Central memory CD8-positive, alpha-beta T cell (primary cell): ENCODE results near the gene FAR2.

ENCODE experiments used
- ATAC-seq: fragments of 150-1000 bp; cut with Tn5 transposase; replicated peaks from 2 replicates; pipeline ENCODE4 v1.10.0; 2022; ENCODE audit warnings: mild to moderate bottlenecking, moderate FRiP score, moderate number of reproducible peaks; ENCODE audit not compliant: poor library complexity, severe bottlenecking; ENCODE audit errors: extremely low read depth
- DNase-seq, 2 donors: peaks; one replicate each; pipeline ENCODE4 v3.0.0; 2021; ENCODE audit warnings: low spot score in 2 of 2
- H3K27ac Mint-ChIP-seq: one replicate; pipeline ENCODE4 v1.8.0; 2022; ENCODE audit warnings: low read depth, mild to moderate bottlenecking, moderate library complexity, mixed read lengths
- H3K27me3 Mint-ChIP-seq: one replicate; pipeline ENCODE4 v1.8.0; 2022; ENCODE audit warnings: mixed read lengths
- H3K36me3 Mint-ChIP-seq: one replicate; pipeline ENCODE4 v1.8.0; 2022; ENCODE audit warnings: mild to moderate bottlenecking, moderate library complexity, mixed read lengths; ENCODE audit not compliant: insufficient read depth
- H3K4me1 Mint-ChIP-seq: one replicate; pipeline ENCODE4 v1.8.0; 2022; ENCODE audit warnings: mixed read lengths
- H3K4me3 Mint-ChIP-seq: one replicate; pipeline ENCODE4 v1.8.0; 2022; ENCODE audit warnings: mild to moderate bottlenecking, moderate library complexity, mixed read lengths
- H3K9me3 Mint-ChIP-seq: one replicate; pipeline ENCODE4 v1.8.0; 2022; ENCODE audit warnings: mixed read lengths

Gene FAR2

GRCh38 chr12:29187756-29188155, 38.7 kb downstream of the FAR2 start:
- DNase-seq: no peak
- H3K27ac Mint-ChIP-seq: no peak overlapping the region
- H3K4me3 Mint-ChIP-seq: no peak overlapping the region
- H3K4me1 Mint-ChIP-seq: no peaks in the 10 kb centered on the region
- ATAC-seq: no peak
- H3K27me3 Mint-ChIP-seq: no peaks in the 10 kb centered on the region
- H3K9me3 Mint-ChIP-seq: no peaks in the 10 kb centered on the region
- H3K36me3 Mint-ChIP-seq: peaks cover 2% of the 10 kb centered on the region

DNA sequence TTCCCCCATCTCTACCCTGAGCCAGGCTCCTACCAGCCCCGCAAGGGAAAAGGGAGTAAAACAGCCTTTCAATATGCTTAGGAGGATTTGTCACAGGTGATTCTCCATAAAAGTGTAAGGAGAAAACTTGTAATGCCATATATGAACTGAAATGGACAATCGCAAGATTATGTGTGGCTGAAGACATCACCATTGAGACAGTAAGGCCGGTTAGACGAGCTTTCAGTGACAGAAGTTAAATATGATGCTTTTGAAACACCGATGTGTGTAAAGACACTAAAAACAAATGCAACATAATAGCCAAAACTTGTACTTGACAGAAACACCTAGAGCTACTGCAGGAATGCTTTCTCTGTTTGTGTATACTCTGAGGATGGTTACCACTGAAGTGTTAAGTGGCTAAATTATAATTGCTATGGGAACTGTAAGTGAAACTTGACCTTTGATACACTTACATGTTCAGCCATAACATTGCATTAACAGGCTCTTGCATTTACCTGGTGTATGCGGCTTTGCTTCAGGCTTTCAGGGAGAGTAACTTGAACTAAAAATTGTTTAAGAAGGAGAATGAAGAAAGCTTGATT, 42.3 kb downstream of the FAR2 start:
- Mint-ChIP-seq H3K27me3 (no peaks in the 10 kb centered on the region), H3K4me3 (no peak overlapping the region), H3K9me3 (no peaks in the 10 kb centered on the region), H3K36me3 (peaks cover 2% of the 10 kb centered on the region), H3K27ac (no peak overlapping the region), H3K4me1 (no peaks in the 10 kb centered on the region)
- DNase-seq (no peak), ATAC-seq (no peak)

DNA sequence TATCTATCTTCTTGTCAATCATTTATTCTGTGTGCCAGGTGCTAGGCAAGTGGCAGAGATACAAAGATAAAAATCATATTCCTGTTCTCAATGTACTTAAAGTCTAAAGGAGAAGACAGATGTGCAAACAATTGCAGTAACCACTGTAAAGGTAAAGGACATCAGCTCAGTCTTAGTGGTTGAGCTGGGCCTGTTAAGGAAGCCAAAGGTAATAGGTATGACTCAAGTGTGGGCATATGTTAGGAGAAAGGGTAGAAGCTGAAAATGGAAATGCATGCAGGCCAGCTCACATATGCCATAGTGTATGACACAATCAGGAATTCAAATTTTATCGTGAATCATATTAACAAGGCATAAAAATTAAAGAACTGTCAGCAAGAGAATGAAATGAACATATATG, 49.8 kb downstream of the FAR2 start:
- no peak for DNase-seq
- H3K36me3 Mint-ChIP-seq: no peaks in the 10 kb centered on the region

GRCh38 chr12:29200586-29200985, 51.5 kb downstream of the FAR2 start:
- Mint-ChIP-seq H3K4me1 (no peaks in the 10 kb centered on the region), H3K4me3 (no peak overlapping the region), H3K27me3 (no peaks in the 10 kb centered on the region), H3K36me3 (no peaks in the 10 kb centered on the region), H3K27ac (no peak overlapping the region), H3K9me3 (no peaks in the 10 kb centered on the region)
- ATAC-seq (no peak), DNase-seq (no peak)

More for the DNA sequence above, 49.8 kb downstream of the FAR2 start:
- H3K9me3 Mint-ChIP-seq: no peaks in the 10 kb centered on the region
- H3K27me3 Mint-ChIP-seq: no peaks in the 10 kb centered on the region
- H3K27ac Mint-ChIP-seq: no peak overlapping the region
- H3K4me3 Mint-ChIP-seq: no peak overlapping the region
- ATAC-seq: no peak
- H3K4me1 Mint-ChIP-seq: no peaks in the 10 kb centered on the region

DNA sequence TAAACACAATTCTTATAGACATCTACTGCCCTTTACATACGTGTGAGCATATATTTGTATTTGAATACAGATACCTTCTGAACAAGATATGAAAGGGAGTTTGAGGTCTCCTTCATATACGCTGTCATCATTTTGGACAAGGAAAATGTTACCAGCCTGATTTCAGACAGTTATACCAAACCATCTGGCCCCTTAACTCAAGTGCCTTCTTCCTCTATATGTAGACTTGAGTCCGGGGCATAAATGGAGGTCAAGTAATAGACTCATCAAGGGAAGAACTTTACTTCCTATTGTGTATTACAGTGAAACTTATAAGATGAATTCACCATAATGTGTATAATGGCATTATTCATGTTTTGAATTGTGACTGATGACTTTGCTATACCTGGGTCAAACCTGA, 52.2 kb downstream of the FAR2 start:
- H3K27me3 Mint-ChIP-seq: no peaks in the 10 kb centered on the region
- ATAC-seq: no peak
- H3K27ac Mint-ChIP-seq: no peak overlapping the region
- H3K36me3 Mint-ChIP-seq: no peaks in the 10 kb centered on the region
- no peak overlapping the region for H3K4me3 Mint-ChIP-seq
- DNase-seq: no peak
- H3K9me3 Mint-ChIP-seq: no peaks in the 10 kb centered on the region
- no peaks in the 10 kb centered on the region for H3K4me1 Mint-ChIP-seq

GRCh38 chr12:29201746-29202145, 52.7 kb downstream of the FAR2 start:
- no peaks in the 10 kb centered on the region for H3K4me1 Mint-ChIP-seq
- H3K27ac Mint-ChIP-seq: no peak overlapping the region
- no peak for ATAC-seq
- H3K9me3 Mint-ChIP-seq: no peaks in the 10 kb centered on the region
- no peaks in the 10 kb centered on the region for H3K27me3 Mint-ChIP-seq
- no peaks in the 10 kb centered on the region for H3K36me3 Mint-ChIP-seq
- no peak for DNase-seq
- no peak overlapping the region for H3K4me3 Mint-ChIP-seq

DNA sequence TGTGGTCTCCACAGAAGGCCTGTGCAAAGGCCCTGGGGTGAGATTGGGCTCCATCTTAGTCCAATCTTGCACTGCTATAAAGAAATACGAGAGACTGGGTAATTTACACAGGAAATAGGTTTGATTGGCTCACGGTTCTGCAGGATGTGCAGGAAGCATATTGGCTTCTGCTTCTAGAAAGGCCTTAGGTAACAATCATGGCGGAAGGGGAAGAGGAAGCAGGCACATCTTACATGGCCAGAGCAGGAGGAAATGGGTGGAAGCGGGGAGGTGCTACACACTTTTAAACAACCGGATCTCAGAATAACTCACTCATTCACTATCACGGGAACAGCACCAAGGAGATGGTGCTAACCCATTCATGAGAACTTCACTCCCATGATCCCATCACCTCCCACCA, 55.4 kb downstream of the FAR2 start:
- Mint-ChIP-seq H3K27ac (no peak overlapping the region), H3K4me3 (no peak overlapping the region), H3K27me3 (no peaks in the 10 kb centered on the region), H3K9me3 (no peaks in the 10 kb centered on the region), H3K36me3 (no peaks in the 10 kb centered on the region), H3K4me1 (no peaks in the 10 kb centered on the region)
- ATAC-seq: no peak
- no peak for DNase-seq

DNA sequence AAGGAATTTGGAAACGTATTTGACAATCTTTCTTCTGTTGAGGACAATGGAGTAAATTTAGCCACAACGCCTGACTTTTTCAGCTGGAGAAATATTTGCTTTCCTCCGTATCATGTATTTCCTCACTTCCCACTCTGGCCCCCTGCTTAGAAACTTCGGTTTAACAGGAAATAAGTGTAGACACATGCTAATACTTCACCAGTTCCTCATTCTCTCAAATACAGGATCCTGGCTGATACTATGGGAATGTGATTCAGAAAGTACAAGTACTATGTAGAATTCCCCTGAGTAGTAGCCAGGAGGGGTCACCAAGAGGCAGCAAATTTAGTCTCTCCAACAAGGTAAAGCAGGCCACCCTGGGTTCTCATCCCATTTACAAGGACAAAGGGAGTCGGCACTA, 58.0 kb downstream of the FAR2 start:
- Mint-ChIP-seq H3K36me3 (no peaks in the 10 kb centered on the region), H3K27ac (no peak overlapping the region), H3K4me1 (no peaks in the 10 kb centered on the region), H3K9me3 (no peaks in the 10 kb centered on the region), H3K27me3 (no peaks in the 10 kb centered on the region), H3K4me3 (no peak overlapping the region)
- ATAC-seq (no peak), DNase-seq (no peak)

GRCh38 chr12:29208060-29208459, 59.0 kb downstream of the FAR2 start:
- DNase-seq (no peak), ATAC-seq (no peak)
- no peaks in the 10 kb centered on the region for H3K4me1 Mint-ChIP-seq
- H3K36me3 Mint-ChIP-seq: no peaks in the 10 kb centered on the region
- no peaks in the 10 kb centered on the region for H3K27me3 Mint-ChIP-seq
- no peak overlapping the region for H3K4me3 Mint-ChIP-seq
- no peaks in the 10 kb centered on the region for H3K9me3 Mint-ChIP-seq
- no peak overlapping the region for H3K27ac Mint-ChIP-seq

GRCh38 chr12:29208936-29209701, 60.0 kb downstream of the FAR2 start:
- ATAC-seq (no peak), DNase-seq (no peak)
- no peak overlapping the region for H3K27ac Mint-ChIP-seq
- no peaks in the 10 kb centered on the region for H3K36me3 Mint-ChIP-seq
- H3K4me1 Mint-ChIP-seq: no peaks in the 10 kb centered on the region
- no peaks in the 10 kb centered on the region for H3K9me3 Mint-ChIP-seq
- no peak overlapping the region for H3K4me3 Mint-ChIP-seq
- H3K27me3 Mint-ChIP-seq: no peaks in the 10 kb centered on the region

DNA sequence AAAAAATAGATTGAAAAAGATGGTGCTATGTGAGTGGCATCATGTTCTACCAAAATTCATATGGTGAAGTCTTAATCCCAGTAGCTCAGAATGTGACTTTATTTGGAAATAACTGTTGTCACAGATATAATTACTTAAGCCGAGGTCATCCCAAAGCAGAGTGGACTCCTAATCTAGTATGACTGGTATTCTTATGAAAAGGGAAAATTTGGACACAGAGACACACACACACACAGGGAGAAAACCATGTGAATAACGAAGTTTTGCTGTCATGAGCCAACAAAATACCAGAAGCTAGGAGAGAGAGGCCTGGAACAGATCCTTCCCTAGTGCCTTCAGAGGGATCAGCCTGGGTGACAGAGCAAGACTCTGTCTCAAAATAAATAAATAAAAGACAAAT, 62.6 kb downstream of the FAR2 start:
- no peak overlapping the region for H3K27ac Mint-ChIP-seq
- H3K4me3 Mint-ChIP-seq: no peak overlapping the region
- ATAC-seq: no peak
- H3K4me1 Mint-ChIP-seq: no peaks in the 10 kb centered on the region
- H3K36me3 Mint-ChIP-seq: no peaks in the 10 kb centered on the region
- DNase-seq: no peak
- H3K9me3 Mint-ChIP-seq: no peaks in the 10 kb centered on the region
- no peaks in the 10 kb centered on the region for H3K27me3 Mint-ChIP-seq

DNA sequence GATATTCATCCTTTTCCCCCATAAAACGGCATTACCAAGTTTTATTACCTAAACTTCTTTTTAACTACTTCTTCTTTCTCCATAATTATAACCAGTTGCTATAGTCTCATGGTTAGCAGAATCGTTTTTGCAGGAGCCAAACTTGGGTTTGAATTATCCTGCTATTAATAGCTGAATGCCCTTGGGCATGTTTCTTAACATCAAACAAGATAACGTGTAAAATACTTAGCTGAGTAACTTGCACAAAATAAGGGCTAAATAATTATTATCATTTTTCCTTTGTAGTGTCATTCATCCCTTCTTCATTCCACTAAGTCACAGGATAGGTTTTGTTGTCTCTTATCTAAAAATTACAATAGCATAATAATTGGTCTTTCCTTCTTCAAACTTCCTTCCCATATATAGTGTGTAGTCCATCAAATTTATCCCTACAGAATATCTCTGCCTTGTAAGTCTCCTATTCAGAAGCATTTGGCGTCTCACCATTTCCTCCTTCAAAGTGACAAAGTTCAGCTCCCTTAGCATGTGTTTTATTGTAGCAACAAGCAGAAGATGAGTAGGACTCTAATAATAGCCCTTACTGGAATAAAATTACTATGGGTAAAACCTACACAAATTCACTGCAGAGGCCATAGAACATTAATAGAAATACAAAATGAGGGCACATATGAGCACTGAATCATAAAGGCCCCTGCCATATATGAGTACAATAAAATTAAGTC, 63.8 kb downstream of the FAR2 start:
- no peak overlapping the region for H3K27ac Mint-ChIP-seq
- H3K9me3 Mint-ChIP-seq: no peaks in the 10 kb centered on the region
- DNase-seq (no peak), ATAC-seq (no peak)
- H3K27me3 Mint-ChIP-seq: no peaks in the 10 kb centered on the region
- H3K4me3 Mint-ChIP-seq: no peak overlapping the region
- H3K36me3 Mint-ChIP-seq: no peaks in the 10 kb centered on the region
- H3K4me1 Mint-ChIP-seq: no peaks in the 10 kb centered on the region

GRCh38 chr12:29216266-29216665, 67.2 kb downstream of the FAR2 start:
- ATAC-seq (no peak), DNase-seq (no peak)
- H3K9me3 Mint-ChIP-seq: no peaks in the 10 kb centered on the region
- H3K36me3 Mint-ChIP-seq: peaks cover 1% of the 10 kb centered on the region
- H3K4me3 Mint-ChIP-seq: no peak overlapping the region
- no peak overlapping the region for H3K27ac Mint-ChIP-seq
- H3K27me3 Mint-ChIP-seq: no peaks in the 10 kb centered on the region
- H3K4me1 Mint-ChIP-seq: no peaks in the 10 kb centered on the region
